Dermis lymphatic vessel endothelial cell (primary cell): ENCODE results near the gene CD1E. TPM values are rescaled to one million over a fixed set of nuclear protein-coding genes. Genes with fewer than 3 reads are reported as not detected.

ENCODE experiments used
- total RNA-seq: library from RNA; depleted of rRNA; stranded (reverse); fragments of >200 nt; gene quantifications from 2 replicates; pipeline ENCODE4 v1.2.1, GENCODE V29; 2014

Gene CD1E
- not detected in 2 replicates for total RNA-seq

GRCh38 chr1:158353303-158354075, at the start of gene CD1E:
Gene CD1E (plus strand): TSS chr1:158353894. CDS start chr1:158353989, 95 bp downstream.

GRCh38 chr1:158331481-158332150, 22.1 kb upstream of the CD1E start, which contains the start of gene CD1B:
Gene CD1B (minus strand): TSS chr1:158331531. CDS start chr1:158331423, 108 bp downstream.

GRCh38 chr1:158398818-158399514, 45.3 kb downstream of the CD1E start, which contains the start of gene OR10T2:
Gene OR10T2 (minus strand): TSS chr1:158399466. CDS start chr1:158399466, 0 bp downstream.

Other genes with a start within 250 kb of the CD1E start
- gene CD1D, start 173.0 kb upstream of the CD1E start, total RNA-seq = 0.11 and 0.17 TPM in 2 replicates
- gene CD1A, start 99.5 kb upstream of the CD1E start, total RNA-seq = not detected in 2 replicates
- gene CD1C, start 64.0 kb upstream of the CD1E start, total RNA-seq = not detected in 2 replicates
- gene CD1B, start 22.4 kb upstream of the CD1E start, total RNA-seq = not detected in 2 replicates
- not detected in 2 replicates for gene OR10T2, start 45.6 kb downstream of the CD1E start, total RNA-seq
- not detected in 2 replicates for gene OR10K2, start 72.3 kb downstream of the CD1E start, total RNA-seq
- not detected in 2 replicates for gene OR10K1, start 107.9 kb downstream of the CD1E start, total RNA-seq
- gene OR10R2, start 118.3 kb downstream of the CD1E start, total RNA-seq = not detected in 2 replicates
- not detected in 2 replicates for gene OR6Y1, start 200.5 kb downstream of the CD1E start, total RNA-seq
- not detected in 2 replicates for gene OR6P1, start 216.7 kb downstream of the CD1E start, total RNA-seq
- not detected in 2 replicates for gene OR10X1, start 226.0 kb downstream of the CD1E start, total RNA-seq